Lung (tissue), 12 donors: ENCODE results near the gene KRTAP1-5. TPM values are rescaled to one million over a fixed set of nuclear protein-coding genes. Genes with fewer than 3 reads are reported as not detected.
"Not testable (repeated sequence)": the region's sequence is repeated elsewhere in the genome, so short reads cannot be mapped to it uniquely, and the experiment has no call there.

Experiments used
- ATAC-seq: fragments of 200-7000 bp; cut with Tn5 transposase; one replicate; pipeline ENCODE4 v1.9.1; 2020; ENCODE audit warnings: moderate number of reproducible peaks; ENCODE audit not compliant: insufficient read depth, low FRiP score
- DNase-seq, 3 donors: peaks; one replicate each; pipeline ENCODE4 v3.0.0-alpha.2; 2013 to 2017
- H3K27ac ChIP-seq, 2 donors: one replicate each; pipeline ENCODE4 v1.5.1; 2013; ENCODE audit warnings: mild to moderate bottlenecking in 2 of 2, moderate library complexity in 2 of 2, control low read depth in 1 of 2, inconsistent platforms in 1 of 2, low read depth in 1 of 2, low read length in 1 of 2
- H3K27me3 ChIP-seq, 3 donors: one replicate each; pipeline ENCODE4 v1.5.1; 2013; ENCODE audit warnings: low read length in 2 of 3; ENCODE audit not compliant: control insufficient read depth in 3 of 3, insufficient read depth in 3 of 3
- H3K36me3 ChIP-seq, 4 donors: one replicate each; pipeline ENCODE4 v1.5.1; 2013; ENCODE audit warnings: low read length in 4 of 4, mild to moderate bottlenecking in 1 of 4, moderate library complexity in 1 of 4; ENCODE audit not compliant: control insufficient read depth in 4 of 4, insufficient read depth in 4 of 4
- H3K4me1 ChIP-seq, 5 donors: one replicate each; pipeline ENCODE4 v1.5.1; 2013; ENCODE audit warnings: low read length in 5 of 5, mild to moderate bottlenecking in 2 of 5, moderate library complexity in 1 of 5; ENCODE audit not compliant: control insufficient read depth in 5 of 5, insufficient read depth in 5 of 5
- H3K4me3 ChIP-seq: one replicate; pipeline ENCODE4 v1.5.1; 2013; ENCODE audit warnings: mild to moderate bottlenecking, control low read depth, moderate library complexity
- H3K9ac ChIP-seq, 2 donors: one replicate each; pipeline ENCODE4 v1.5.1; 2013; ENCODE audit warnings: low read length in 2 of 2, control low read depth in 1 of 2; ENCODE audit not compliant: insufficient read depth in 1 of 2
- H3K9me3 ChIP-seq, 4 donors: one replicate each; pipeline ENCODE4 v1.5.1; 2013; ENCODE audit warnings: low read length in 3 of 4, mild to moderate bottlenecking in 1 of 4, moderate library complexity in 1 of 4; ENCODE audit not compliant: control insufficient read depth in 4 of 4, insufficient read depth in 3 of 4
- CTCF ChIP-seq: IDR thresholded peaks from 2 replicates; pipeline ENCODE4 v1.5.1; 2012; ENCODE audit warnings: mild to moderate bottlenecking; ENCODE audit errors: control extremely low read depth, extremely low read depth
- WGBS, 2 donors: extraction: QIAGEN DNeasy Blood & Tissue Kit; methylation state at CpG; one replicate each; pipeline ENCODE4 v1.1.7; 2013; 5-methylcytosine and 5-hydroxymethylcytosine counted together
- polyA plus RNA-seq, 2 donors: library from polyadenylated mRNA; stranded (reverse); fragments of 200-250 nt; gene quantifications; one replicate each; pipeline ENCODE4 v1.2.1, GENCODE V29; 2013
- total RNA-seq, 2 donors: library from RNA; depleted of rRNA in 1 of 2; stranded (reverse); fragments of >200 nt in 1 of 2; gene quantifications; one replicate each; pipeline ENCODE4 v1.2.1, GENCODE V29; 2014 to 2021
- donor health status: control.
- donor health status: control.
- donor health status: Bipolar disorder and iron deficiency.
- donor health status: healthy.
- donor health status: DM: yes; HTN: yes; CAD: no.

The KRTAP1-5 gene
- total and polyA plus RNA-seq, 4 donors = not detected

- no peaks in the 10 kb centered on the region for H3K36me3 ChIP-seq
- no peaks in the 10 kb centered on the region for H3K4me1 ChIP-seq
- peaks cover 0 to 2% (median 0%) of the 10 kb centered on the region in 3 donors for H3K27me3 ChIP-seq
- no peak for DNase-seq
- H3K9me3 ChIP-seq = peaks cover 0 to 3% (median 0%) of the 10 kb centered on the region in 4 donors
- no peak for TF ChIP-seq CTCF
- no peak overlapping the region for H3K27ac ChIP-seq
- no peak overlapping the region for H3K9ac ChIP-seq
- H3K4me3 ChIP-seq = no peak overlapping the region
- 89 to 97% methylated on average over 1 of the region's 1 CpG for WGBS, 2 donors
- ATAC-seq = no peak
Measured at GRCh38 chr17:41042953-41043352, 15.9 kb upstream of the KRTAP1-5 start.

GRCh38 chr17:41040783-41041571 lies 14.0 kb upstream of the KRTAP1-5 start, which contains the start of gene KRTAP1-1:
Gene KRTAP1-1, minus strand, starts transcription at chr17:41041450. Its CDS starts 53 bp downstream, at chr17:41041397.
- H3K36me3 ChIP-seq, H3K4me1 ChIP-seq, DNase-seq, H3K27ac ChIP-seq, H3K9me3 ChIP-seq, ATAC-seq, H3K27me3 ChIP-seq, H3K9ac ChIP-seq, H3K4me3 ChIP-seq: not testable (repeated sequence)
- 75 to 92% methylated on average over 13 to 14 of the region's 14 CpGs for WGBS, 2 donors

- no peak for ATAC-seq
- TF ChIP-seq CTCF = no peak
- peaks cover 0 to 3% (median 0%) of the 10 kb centered on the region in 3 donors for H3K27me3 ChIP-seq
- H3K4me1 ChIP-seq = no peaks in the 10 kb centered on the region
- H3K36me3 ChIP-seq = no peaks in the 10 kb centered on the region
- no peak overlapping the region for H3K27ac ChIP-seq
- 75 to 86% methylated on average over 2 of the region's 2 CpGs for WGBS, 2 donors
- no peaks in the 10 kb centered on the region for H3K9me3 ChIP-seq
- no peak overlapping the region for H3K4me3 ChIP-seq
- no peak overlapping the region for H3K9ac ChIP-seq
- no peak for DNase-seq
Measured at GRCh38 chr17:41037853-41038350, 10.9 kb upstream of the KRTAP1-5 start.

GRCh38 chr17:41034346-41034935 lies 7.4 kb upstream of the KRTAP1-5 start, which contains the start of gene KRTAP1-3:
Gene KRTAP1-3, minus strand, starts transcription at chr17:41034874. Its CDS starts 53 bp downstream, at chr17:41034821.
- whole genome bisulfite sequencing, 2 donors = 83 to 93% methylated on average over 7 to 10 of the region's 10 CpGs
- not testable (repeated sequence) for H3K9ac ChIP-seq, H3K9me3 ChIP-seq, H3K4me1 ChIP-seq, DNase-seq, ATAC-seq, H3K27me3 ChIP-seq, H3K36me3 ChIP-seq, H3K4me3 ChIP-seq, H3K27ac ChIP-seq
